KG1 (cell line): ENCODE data around the gene CDH13.

Experiments
- DNase-seq: peaks from one replicate; lab custom pipeline; 2025; lab: John Stamatoyannopoulos, UW

Gene CDH13

GRCh38 chr16:83116274-83116892, 489.6 kb downstream of the CDH13 start:
- DNase-seq: no peak

DNA sequence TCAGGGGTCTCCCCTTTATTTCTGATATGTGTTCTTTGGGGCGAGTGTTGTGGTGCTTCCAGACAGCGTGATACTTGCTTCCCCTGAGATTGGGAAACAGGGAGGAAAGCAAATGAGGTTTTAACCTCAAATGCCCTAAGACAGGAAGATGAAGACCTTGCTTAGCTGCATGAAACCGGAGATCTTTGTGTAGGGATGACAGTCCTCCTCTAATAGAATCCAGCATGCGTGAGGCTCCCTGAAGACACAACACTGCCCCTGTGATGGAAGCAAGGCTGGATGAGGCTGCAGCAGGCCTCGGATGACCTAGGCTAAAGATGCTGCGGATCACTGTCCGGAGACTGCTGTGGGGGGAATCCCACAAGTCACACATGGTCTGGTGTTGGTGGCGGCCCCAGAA, 491.0 kb downstream of the CDH13 start:
- no peak for DNase-seq

DNA sequence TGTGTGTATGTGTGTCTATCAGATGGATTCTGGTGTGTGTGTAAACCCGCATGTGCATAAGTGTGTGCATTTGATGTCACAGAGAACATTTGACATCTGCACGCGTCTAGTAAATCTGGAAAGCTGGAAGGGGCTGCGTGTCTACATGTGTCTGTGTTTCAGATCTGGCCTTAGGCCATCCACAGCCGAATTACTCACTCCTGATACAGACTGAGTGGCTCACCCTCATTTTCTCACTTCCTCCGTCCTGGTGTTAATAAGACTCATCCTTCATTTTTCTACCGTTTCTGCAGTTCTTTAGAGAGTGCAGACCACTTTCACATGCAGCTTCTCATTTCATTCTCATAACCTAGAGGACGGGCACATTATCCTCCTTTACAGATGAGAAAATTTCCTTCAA, 491.6 kb downstream of the CDH13 start:
- no peak for DNase-seq

DNA sequence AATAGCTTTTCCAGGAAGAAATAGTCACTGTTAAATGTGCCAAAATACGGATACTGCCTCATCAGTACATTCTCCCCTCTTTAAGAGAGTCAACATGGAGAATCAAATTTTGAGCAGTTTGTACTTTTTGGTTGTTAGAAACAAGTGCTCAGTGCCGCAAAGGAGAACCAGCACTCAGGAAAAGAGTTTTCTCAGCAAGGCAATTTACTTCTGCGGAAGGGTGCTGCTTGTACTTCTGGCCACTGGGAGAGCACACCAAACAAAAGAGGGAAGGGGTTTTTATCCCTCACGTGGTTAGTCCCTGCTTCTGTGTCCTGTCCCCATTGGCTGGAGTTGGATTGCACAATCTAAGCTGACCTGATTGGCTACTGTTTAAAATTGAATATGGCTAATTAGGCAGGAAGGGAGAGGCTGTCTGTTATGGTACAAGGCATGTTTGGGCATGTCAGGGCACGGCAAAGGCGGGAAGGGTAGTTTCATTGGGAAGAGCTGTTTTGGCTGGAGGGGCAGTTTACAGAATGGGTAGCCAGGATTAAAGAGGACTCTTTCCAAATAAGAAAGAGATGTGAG, 499.3 kb downstream of the CDH13 start:
- DNase-seq: no peak

- no peak for DNase-seq
Measured at GRCh38 chr16:83128041-83128440, 501.3 kb downstream of the CDH13 start.

- no peak for DNase-seq
Measured at GRCh38 chr16:83130039-83130438, 503.3 kb downstream of the CDH13 start.

GRCh38 chr16:83134638-83135037, 507.9 kb downstream of the CDH13 start:
- no peak for DNase-seq

DNA sequence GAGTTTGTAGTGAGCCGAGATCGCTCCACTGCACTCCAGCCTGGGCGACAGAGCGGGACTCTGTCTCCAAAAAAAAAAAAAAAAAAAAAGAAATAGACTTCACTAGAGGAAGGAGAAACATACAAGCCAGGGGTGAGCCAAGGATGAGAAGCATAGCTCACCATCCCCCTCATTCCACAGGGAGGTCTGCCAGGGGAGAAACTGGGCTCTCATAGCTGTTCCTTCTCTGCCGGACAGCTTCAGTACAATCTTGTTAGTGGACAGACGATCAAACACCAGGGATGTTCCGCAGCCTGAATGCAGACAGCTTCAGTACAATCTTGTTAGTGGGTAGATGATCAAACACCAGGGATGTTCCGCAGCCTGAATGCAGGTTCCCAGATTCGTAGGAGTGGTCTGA, 509.6 kb downstream of the CDH13 start:
- no peak for DNase-seq

DNA sequence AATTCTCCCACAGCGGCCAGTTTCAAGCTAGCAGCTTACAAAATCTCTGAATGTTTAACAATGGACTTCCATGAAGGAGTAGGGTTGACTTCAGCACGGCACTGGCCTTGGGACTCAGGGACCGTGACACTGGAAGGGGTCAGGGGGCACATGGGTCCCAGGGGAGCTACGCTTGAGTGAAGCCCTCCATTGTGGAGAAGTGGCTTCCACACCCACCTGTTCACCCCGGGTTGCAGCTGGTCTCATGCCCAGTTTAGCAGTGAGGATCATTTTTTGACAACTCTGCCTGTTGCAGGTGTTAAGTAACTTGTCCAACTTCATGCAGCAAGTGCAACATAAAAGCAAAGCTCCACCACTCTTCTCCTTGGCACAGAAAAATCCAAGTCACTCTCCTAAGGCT, 510.2 kb downstream of the CDH13 start:
- DNase-seq: no peak

DNA sequence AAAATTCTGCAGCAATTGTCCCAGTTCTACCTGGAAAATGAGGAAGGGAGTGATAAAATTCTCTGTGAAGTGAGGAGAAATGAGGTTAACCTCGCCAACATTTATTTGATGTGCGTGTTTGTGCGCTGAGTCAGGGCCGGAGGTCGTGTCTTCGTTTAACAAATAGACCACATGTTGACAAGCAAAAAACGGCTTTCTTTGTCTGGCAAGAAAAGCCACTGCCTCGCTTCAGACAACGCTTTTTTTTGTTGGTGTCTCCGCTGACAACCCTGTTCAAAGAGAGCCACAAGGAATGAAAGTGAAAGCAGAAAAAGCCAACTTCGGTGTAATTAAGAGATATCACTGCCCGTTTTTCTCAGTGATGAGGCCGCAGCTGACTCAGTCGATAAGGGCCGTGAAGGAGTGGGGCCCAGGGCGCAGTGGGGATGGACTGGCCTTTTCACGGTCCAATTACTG, 510.6 kb downstream of the CDH13 start:
- DNase-seq: no peak

- DNase-seq: no peak
Measured at GRCh38 chr16:83137894-83138293, 511.1 kb downstream of the CDH13 start.

- no peak for DNase-seq
Measured at GRCh38 chr16:83138512-83138911, 511.7 kb downstream of the CDH13 start.

- DNase-seq: no peak
Measured at GRCh38 chr16:83138976-83139690, 512.4 kb downstream of the CDH13 start.

GRCh38 chr16:83143788-83144187, 517.0 kb downstream of the CDH13 start:
- no peak for DNase-seq

- DNase-seq: no peak
Measured at GRCh38 chr16:83145297-83145696, 518.5 kb downstream of the CDH13 start.

DNA sequence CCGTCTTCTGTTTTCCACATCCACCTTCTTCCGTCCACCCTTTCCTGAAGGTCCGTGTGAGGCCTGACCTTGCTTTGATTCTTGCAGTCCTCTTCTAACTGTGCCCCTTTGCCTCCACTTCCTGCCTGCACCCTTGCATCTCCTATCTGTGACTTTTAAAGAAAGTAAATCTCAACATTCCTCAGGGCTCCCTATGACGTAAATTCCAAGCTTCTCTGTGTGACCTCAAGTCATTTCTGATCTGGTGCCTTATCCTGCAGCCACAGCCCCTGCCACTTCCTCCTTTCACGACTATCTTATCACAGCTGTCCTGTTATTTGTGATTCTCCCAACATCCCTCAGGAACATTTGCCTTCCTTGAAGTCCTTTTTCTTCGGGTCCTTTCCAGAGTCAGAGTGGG, 520.5 kb downstream of the CDH13 start:
- DNase-seq: no peak

- DNase-seq: no peak
Measured at GRCh38 chr16:83158320-83158957, 531.7 kb downstream of the CDH13 start.

DNA sequence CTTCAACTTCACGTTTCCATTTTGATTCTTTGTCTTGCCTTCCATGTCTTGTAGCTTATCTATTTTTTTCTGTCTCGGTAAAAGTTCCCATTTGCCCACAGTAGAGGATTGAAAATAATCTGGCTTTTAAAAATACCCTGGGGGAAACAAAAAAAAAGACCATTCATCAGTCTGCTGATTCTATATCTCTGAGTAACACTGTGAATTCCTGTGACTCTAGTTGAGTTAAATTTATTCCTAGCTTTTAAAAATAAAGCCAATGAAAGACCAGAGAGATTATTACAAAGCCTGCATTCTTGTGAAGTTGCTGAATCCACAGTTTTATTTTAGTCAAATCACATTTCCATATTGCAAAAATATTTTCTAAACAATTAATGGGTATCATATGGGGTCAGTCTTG, 532.3 kb downstream of the CDH13 start:
- no peak for DNase-seq

DNA sequence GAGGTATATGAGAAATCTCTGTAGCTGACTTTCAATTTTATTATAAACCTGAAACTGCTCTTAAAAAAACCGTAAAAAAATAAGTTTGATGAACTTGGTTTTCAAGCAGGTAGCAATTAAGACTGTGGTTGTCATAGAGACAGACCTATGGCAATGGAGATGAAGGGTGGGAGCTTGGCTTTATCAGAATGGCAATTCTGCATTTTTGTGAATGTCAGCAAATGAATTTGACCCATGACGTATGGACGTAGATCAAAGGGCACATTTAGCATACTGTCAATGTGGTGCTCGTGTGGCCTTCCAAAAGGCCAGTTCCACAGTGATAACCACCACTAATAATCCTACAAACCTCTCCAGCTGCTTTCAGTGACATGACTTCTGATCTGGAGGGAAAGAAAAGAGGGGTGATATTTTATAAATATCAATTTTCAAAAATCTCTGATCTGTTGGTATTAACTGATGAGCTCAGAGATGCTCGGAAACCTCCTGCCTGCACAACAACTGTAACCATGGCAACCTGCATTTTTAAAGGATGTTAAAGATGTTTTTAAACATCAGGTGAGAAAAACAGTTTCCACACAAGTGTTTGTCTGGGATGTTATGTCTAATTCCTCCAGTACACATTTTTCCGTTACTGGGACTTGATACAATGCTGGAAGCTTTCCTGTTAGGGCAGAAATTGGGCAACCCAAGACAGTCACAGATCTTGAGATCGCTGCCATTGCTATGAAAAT, 533.7 kb downstream of the CDH13 start:
- DNase-seq: no peak

DNA sequence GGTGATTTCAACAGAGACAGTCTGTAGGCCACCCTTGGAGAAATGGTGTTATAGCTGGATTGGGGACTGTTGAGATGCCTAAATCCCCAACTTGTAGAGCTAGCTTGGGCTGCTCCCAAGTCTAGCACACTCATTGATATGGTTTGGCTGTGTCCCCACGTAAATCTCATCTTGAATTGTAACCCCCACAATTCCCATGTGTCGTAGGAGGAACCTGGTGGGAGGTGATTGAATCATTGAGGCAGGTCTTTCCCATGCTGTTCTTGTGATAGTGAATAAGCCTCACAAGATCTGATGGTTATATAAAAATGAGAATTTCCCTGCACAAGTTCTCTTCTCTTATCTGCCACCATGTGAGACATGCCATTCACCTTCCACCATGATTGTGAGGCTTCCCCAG, 536.0 kb downstream of the CDH13 start:
- DNase-seq: no peak

DNA sequence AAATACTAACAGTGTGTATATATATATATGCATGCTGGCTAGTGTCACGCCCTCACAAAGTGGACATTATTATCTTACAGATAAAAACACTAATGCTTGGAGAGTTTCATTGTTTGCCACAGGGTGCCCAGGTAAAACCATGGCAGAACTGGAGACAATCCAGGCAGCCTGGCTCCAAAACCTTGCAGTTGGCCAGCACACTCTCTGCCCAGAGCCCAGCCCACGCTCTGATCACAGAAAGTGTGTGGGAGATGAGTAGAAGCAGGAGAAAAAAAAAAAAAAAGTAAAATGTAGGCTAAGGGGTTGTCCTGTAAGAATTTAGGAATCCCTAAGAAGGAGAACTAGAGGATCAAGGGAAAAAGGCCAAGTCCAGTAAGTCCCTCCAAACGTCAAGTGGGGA, 538.0 kb downstream of the CDH13 start:
- no peak for DNase-seq

DNA sequence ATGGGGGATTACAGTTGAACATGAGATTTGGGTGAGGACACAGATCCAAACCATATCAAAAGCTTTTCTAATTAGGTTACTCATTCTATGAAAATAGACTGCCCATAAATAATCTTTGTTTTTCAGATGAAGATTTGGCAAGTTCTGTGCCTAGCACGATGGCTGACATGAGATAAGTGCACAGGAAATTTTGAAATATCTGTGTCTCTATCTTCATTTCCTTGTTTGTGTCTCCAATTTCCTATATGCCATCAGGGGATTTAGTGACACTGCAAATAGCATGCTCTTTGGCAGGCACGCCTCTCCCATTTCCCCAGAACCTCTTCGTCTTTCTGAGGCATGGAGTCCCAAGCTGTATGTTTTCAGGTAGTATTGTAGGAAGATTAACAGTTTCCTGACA, 544.6 kb downstream of the CDH13 start:
- DNase-seq: no peak
